Neural cell (in vitro differentiated cells): ENCODE measurements around the gene TTC9B. TPM values are rescaled to one million over a fixed set of nuclear protein-coding genes. Genes with fewer than 3 reads are reported as not detected.
"Not testable (repeated sequence)": the region's sequence is repeated elsewhere in the genome, so short reads cannot be mapped to it uniquely, and the experiment has no call there.

Experiments
- H2AFZ ChIP-seq: fragments of 200-600, 300-800 bp; sonication (generic), shearing (Covaris generic); 2 replicates; pipeline ENCODE4 v1.6.0; 2014; ENCODE audit warnings: low read depth, mild to moderate bottlenecking, antibody characterized with exemption, low read length, moderate library complexity
- H3F3A ChIP-seq: fragments of 200-600 bp; shearing (Covaris generic); 2 replicates; pipeline ENCODE4 v1.6.1; 2016; ENCODE audit warnings: mild to moderate bottlenecking, moderate library complexity, mixed read lengths, antibody characterized with exemption, low read length; ENCODE audit not compliant: insufficient read depth, poor library complexity, severe bottlenecking
- H3K27ac ChIP-seq: fragments of 200-600, 300-800 bp; sonication (generic), shearing (Covaris generic); 2 replicates; pipeline ENCODE4 v1.5.1; 2014; ENCODE audit warnings: mild to moderate bottlenecking, low read length, moderate library complexity
- H3K27me3 ChIP-seq: fragments of 300-800, 200-600 bp; sonication (generic), shearing (Covaris generic); 2 replicates; pipeline ENCODE4 v1.6.0; 2014; ENCODE audit warnings: mild to moderate bottlenecking, low read depth, low read length, moderate library complexity; ENCODE audit not compliant: insufficient read depth
- H3K36me3 ChIP-seq: fragments of 300-800, 200-600 bp; sonication (generic), shearing (Covaris generic); 2 replicates; pipeline ENCODE4 v1.5.1; 2014; ENCODE audit warnings: mild to moderate bottlenecking, antibody characterized with exemption, low read length, moderate library complexity; ENCODE audit not compliant: insufficient read depth
- H3K4me2 ChIP-seq: fragments of 300-800, 200-600 bp; sonication (generic), shearing (Covaris generic); 2 replicates; pipeline ENCODE4 v1.6.0; 2014; ENCODE audit warnings: mild to moderate bottlenecking, low read length
- H3K4me3 ChIP-seq: fragments of 300-800, 200-600 bp; sonication (generic), shearing (Covaris generic); 2 replicates; pipeline ENCODE4 v1.5.1; 2014; ENCODE audit warnings: mild to moderate bottlenecking, low read length, moderate library complexity
- H3K79me2 ChIP-seq: fragments of 200-600 bp; shearing (Covaris generic); replicated peaks from 2 replicates; pipeline ENCODE4 v1.6.0; 2014; ENCODE audit warnings: mild to moderate bottlenecking, low read length, moderate library complexity; ENCODE audit not compliant: insufficient read depth
- H3K9ac ChIP-seq: fragments of 300-800, 200-600 bp; sonication (generic), shearing (Covaris generic); 2 replicates; pipeline ENCODE4 v1.6.1; 2016; ENCODE audit warnings: mild to moderate bottlenecking, low read length, mixed read lengths
- H3K9me2 ChIP-seq: fragments of 200-600 bp; shearing (Covaris generic); 2 replicates; pipeline ENCODE4 v1.6.1; 2016; ENCODE audit warnings: mild to moderate bottlenecking, low read length, mixed read lengths; ENCODE audit not compliant: insufficient read depth
- H3K9me3 ChIP-seq: fragments of 200-600, 300-800 bp; sonication (generic), shearing (Covaris generic); 2 replicates; pipeline ENCODE4 v1.6.1; 2016; ENCODE audit warnings: mild to moderate bottlenecking, mixed run types, low read length, moderate library complexity, mixed read lengths
- H4K20me1 ChIP-seq: fragments of 200-600 bp; shearing (Covaris generic); 2 replicates; pipeline ENCODE4 v1.6.1; 2016; ENCODE audit warnings: mild to moderate bottlenecking, mixed run types; ENCODE audit not compliant: insufficient read depth
- CTCF ChIP-seq: fragments of 450-650 bp; IDR thresholded peaks from 2 replicates; pipeline ENCODE4 v1.5.1; 2014; ENCODE audit warnings: antibody characterized with exemption, mild to moderate bottlenecking, moderate library complexity; ENCODE audit not compliant: poor library complexity, severe bottlenecking
- EP300 ChIP-seq: fragments of 450-650 bp; conservative IDR thresholded peaks from 2 replicates; pipeline ENCODE4 v1.6.1; 2014; ENCODE audit warnings: antibody characterized with exemption, mild to moderate bottlenecking, moderate library complexity; ENCODE audit not compliant: poor library complexity, severe bottlenecking
- EZH2 ChIP-seq: fragments of 200-600, 300-800 bp; shearing (Covaris generic), sonication (generic); IDR thresholded peaks from 2 replicates; pipeline ENCODE4 v1.6.1; 2014; ENCODE audit warnings: antibody characterized with exemption, low read length, borderline replicate concordance, mild to moderate bottlenecking; ENCODE audit not compliant: insufficient read depth, poor library complexity, severe bottlenecking
- MXI1 ChIP-seq: fragments of 450-650 bp; conservative IDR thresholded peaks from 2 replicates; pipeline ENCODE4 v1.6.1; 2014; ENCODE audit warnings: antibody characterized with exemption, mild to moderate bottlenecking; ENCODE audit not compliant: poor library complexity, severe bottlenecking
- POLR2AphosphoS5 ChIP-seq: IDR thresholded peaks from 2 replicates; pipeline ENCODE4 v1.6.1; 2012
- RAD21 ChIP-seq: fragments of 450-650 bp; conservative IDR thresholded peaks from 2 replicates; pipeline ENCODE4 v1.6.1; 2014; ENCODE audit warnings: antibody characterized with exemption, mild to moderate bottlenecking, moderate library complexity
- SMC3 ChIP-seq: fragments of 450-650 bp; conservative IDR thresholded peaks from 2 replicates; pipeline ENCODE4 v1.6.1; 2014; ENCODE audit warnings: antibody characterized with exemption, mild to moderate bottlenecking, moderate library complexity; ENCODE audit not compliant: poor library complexity
- TAF1 ChIP-seq: IDR thresholded peaks from 2 replicates; pipeline ENCODE4 v1.6.1; 2012; ENCODE audit warnings: low read depth
- polyA plus RNA-seq: library from polyadenylated mRNA; depleted of rRNA; stranded (reverse); fragments of >200 nt; gene quantifications from 2 replicates; pipeline ENCODE4 v1.2.3, GENCODE V29; 2014
- TF ChIP-seq, protein P1 (sequence below): IDR thresholded peaks from 2 replicates; pipeline ENCODE4 v1.6.1; 2012; ENCODE audit warnings: borderline replicate concordance

The TTC9B gene
- polyA plus RNA-seq, 1 donor from 2014 or later = 111 TPM

GRCh38 chr19:40175820-40176219 lies 42.4 kb downstream of the TTC9B start:
- no peaks in the 10 kb centered on the region for H4K20me1 ChIP-seq
- no peaks in the 10 kb centered on the region for H3K79me2 ChIP-seq
- H3K27me3 ChIP-seq = no peaks in the 10 kb centered on the region
- H3K9me3 ChIP-seq = no peaks in the 10 kb centered on the region
- no peaks in the 10 kb centered on the region for H3F3A ChIP-seq
- TF ChIP-seq EZH2 (no peak), SMC3 (no peak), TAF1 (no peak), MXI1 (no peak), POLR2AphosphoS5 (no peak), CTCF (no peak), RAD21 (no peak), EP300 (no peak)
- TF ChIP-seq, protein P1, sequence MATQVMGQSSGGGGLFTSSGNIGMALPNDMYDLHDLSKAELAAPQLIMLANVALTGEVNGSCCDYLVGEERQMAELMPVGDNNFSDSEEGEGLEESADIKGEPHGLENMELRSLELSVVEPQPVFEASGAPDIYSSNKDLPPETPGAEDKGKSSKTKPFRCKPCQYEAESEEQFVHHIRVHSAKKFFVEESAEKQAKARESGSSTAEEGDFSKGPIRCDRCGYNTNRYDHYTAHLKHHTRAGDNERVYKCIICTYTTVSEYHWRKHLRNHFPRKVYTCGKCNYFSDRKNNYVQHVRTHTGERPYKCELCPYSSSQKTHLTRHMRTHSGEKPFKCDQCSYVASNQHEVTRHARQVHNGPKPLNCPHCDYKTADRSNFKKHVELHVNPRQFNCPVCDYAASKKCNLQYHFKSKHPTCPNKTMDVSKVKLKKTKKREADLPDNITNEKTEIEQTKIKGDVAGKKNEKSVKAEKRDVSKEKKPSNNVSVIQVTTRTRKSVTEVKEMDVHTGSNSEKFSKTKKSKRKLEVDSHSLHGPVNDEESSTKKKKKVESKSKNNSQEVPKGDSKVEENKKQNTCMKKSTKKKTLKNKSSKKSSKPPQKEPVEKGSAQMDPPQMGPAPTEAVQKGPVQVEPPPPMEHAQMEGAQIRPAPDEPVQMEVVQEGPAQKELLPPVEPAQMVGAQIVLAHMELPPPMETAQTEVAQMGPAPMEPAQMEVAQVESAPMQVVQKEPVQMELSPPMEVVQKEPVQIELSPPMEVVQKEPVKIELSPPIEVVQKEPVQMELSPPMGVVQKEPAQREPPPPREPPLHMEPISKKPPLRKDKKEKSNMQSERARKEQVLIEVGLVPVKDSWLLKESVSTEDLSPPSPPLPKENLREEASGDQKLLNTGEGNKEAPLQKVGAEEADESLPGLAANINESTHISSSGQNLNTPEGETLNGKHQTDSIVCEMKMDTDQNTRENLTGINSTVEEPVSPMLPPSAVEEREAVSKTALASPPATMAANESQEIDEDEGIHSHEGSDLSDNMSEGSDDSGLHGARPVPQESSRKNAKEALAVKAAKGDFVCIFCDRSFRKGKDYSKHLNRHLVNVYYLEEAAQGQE = no peak
- H3K36me3 ChIP-seq = no peaks in the 10 kb centered on the region
- no peak overlapping the region for H2AFZ ChIP-seq
- no peaks in the 10 kb centered on the region for H3K9me2 ChIP-seq
- no peak overlapping the region for H3K27ac ChIP-seq
- H3K4me2 ChIP-seq = no peak overlapping the region
- H3K4me3 ChIP-seq = no peak overlapping the region
- no peak overlapping the region for H3K9ac ChIP-seq

- H3K4me3 ChIP-seq = no peak overlapping the region
- no peaks in the 10 kb centered on the region for H3K9me3 ChIP-seq
- no peaks in the 10 kb centered on the region for H3K27me3 ChIP-seq
- H3K79me2 ChIP-seq = no peaks in the 10 kb centered on the region
- no peak overlapping the region for H3K9ac ChIP-seq
- no peak overlapping the region for H3K4me2 ChIP-seq
- no peaks in the 10 kb centered on the region for H3K36me3 ChIP-seq
- H2AFZ ChIP-seq = no peak overlapping the region
- no peaks in the 10 kb centered on the region for H4K20me1 ChIP-seq
- no peak for TF ChIP-seq CTCF
- TF ChIP-seq EP300 = no peak
- no peak for TF ChIP-seq TAF1
- TF ChIP-seq SMC3 = no peak
- no peak for TF ChIP-seq RAD21
- TF ChIP-seq EZH2 = no peak
- TF ChIP-seq MXI1 = no peak
- TF ChIP-seq, protein P1 = no peak
- TF ChIP-seq POLR2AphosphoS5 = no peak
- H3K27ac ChIP-seq = no peak overlapping the region
- no peaks in the 10 kb centered on the region for H3F3A ChIP-seq
- no peaks in the 10 kb centered on the region for H3K9me2 ChIP-seq
These were observed 44.1 kb downstream of the TTC9B start for GRCh38 chr19:40174092-40174491.

- not testable (repeated sequence) for H3K4me2 ChIP-seq, H3K9me2 ChIP-seq, H3K79me2 ChIP-seq, H4K20me1 ChIP-seq, H3K27ac ChIP-seq, H3K4me3 ChIP-seq, H2AFZ ChIP-seq, H3F3A ChIP-seq, H3K9ac ChIP-seq, H3K9me3 ChIP-seq, H3K27me3 ChIP-seq, H3K36me3 ChIP-seq
These were observed 46.9 kb downstream of the TTC9B start for GRCh38 chr19:40171293-40171692.
